NCI-H2196 treated with DMSO at 0.1 percent for 48 hours (cell line): ENCODE measurements around the gene RAB9B.
A peak's percentile ranks its signal among the peaks of the same experiment; 100 is the strongest.
"Not testable (repeated sequence)": the region's sequence is repeated elsewhere in the genome, so short reads cannot be mapped to it uniquely, and the experiment has no call there.

ENCODE experiments used
- DNase-seq: peaks from one replicate; lab custom pipeline; 2025; ENCODE audit not compliant: unreplicated experiment; lab: John Stamatoyannopoulos, UW

The RAB9B gene, protein sequence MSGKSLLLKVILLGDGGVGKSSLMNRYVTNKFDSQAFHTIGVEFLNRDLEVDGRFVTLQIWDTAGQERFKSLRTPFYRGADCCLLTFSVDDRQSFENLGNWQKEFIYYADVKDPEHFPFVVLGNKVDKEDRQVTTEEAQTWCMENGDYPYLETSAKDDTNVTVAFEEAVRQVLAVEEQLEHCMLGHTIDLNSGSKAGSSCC

GRCh38 chrX:103831803-103832544 lies at the start of gene RAB9B:
Gene RAB9B, minus strand, starts transcription at chrX:103832257. Its CDS starts 6,473 bp downstream, at chrX:103825784.
- DNase-seq, result peak; percentile 25

DNA sequence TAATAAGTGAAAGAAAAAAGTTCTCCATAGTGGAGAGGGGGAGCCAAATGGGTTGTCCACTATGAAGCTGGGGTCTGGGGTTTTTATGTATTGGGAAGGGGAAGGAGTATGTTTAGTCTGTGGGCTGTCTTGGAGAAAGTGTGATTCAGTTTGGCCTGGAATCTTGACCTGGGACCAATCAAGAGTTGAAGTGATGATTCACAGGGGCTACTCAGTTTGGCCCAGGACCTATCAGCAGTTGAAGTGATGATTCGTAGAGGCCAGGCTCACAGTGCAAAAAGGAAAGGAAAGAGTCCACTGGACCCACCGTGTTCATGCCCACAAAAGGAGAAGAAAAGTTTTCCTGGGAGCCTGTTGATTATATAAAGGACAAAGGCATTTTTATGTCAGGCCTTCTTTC lies 47.3 kb upstream of the RAB9B start:
- no peak for DNase-seq

DNA sequence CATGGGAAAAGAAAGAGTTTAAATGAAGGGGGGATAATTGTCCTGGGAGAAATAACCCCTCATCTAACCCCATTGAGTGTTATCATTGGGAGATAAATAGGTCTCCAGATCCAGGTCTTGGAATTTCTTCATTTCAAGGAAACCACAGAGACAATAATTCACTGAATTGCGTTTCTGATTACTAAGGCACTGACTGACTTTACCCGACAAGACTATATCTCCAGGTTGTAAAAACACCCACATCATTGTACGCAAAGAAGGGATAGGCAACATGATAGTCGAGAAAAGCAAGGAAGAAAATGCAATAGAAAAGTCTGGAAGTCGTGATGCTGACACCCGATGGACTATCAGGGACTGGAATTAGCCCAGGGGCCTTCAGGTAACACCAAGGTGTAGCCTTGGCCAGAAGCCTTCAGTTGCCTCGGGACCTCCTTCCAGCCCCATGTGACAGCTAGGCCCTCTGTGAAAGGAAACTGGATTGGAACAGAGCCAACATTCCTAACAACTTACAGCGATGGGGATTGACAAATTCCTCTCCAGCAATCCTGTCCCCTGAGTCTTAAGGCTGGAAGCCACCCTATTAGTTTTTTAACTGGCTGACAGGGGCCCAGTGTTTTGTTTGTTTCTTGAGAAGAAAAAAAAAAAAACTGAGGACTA lies 46.5 kb upstream of the RAB9B start:
- no peak for DNase-seq

- DNase-seq, result no peak
Measured at GRCh38 chrX:103877571-103877970, 45.5 kb upstream of the RAB9B start.

- no peak for DNase-seq
Measured at GRCh38 chrX:103864886-103865534, 33.0 kb upstream of the RAB9B start.

DNA sequence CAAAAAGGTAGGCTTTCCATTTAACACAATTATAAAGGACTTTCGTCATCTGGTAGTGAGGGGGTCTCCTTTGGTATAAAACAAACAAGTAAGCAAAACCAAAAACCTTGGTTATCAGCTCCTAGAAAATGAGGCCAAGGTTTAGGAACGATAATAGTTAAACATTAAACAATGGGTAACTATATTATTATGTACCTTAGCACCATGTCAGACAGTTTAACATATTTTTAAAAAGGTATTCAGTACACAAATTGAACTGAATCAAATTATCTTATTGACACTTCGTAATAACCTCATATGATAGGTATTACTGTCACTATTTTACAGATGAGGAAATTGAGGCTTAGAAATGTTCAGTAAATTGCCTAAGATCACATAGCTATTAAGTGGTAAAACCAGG lies 32.1 kb upstream of the RAB9B start:
- DNase-seq, result no peak

DNA sequence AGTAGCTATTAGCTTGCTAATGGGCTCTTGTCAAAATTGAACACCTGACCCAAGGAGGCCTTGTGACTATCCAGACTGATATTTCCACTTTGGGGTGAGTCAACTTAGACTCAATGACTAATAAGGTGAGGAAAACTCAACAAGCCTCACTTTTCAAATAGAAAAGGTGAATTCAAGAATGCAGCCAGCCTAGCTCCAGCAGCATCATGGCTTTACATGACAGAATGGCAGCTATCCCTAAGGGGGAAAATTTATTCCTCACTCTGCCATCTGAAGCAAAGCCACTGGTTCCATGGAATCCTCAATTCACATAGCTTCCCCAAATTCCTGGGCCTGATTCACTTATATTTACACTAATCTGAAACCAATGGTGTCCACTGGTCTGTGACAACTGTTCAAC lies 29.1 kb upstream of the RAB9B start:
- DNase-seq, result no peak

- DNase-seq, result no peak
Measured at GRCh38 chrX:103849558-103849957, 17.5 kb upstream of the RAB9B start.

GRCh38 chrX:103847174-103847870 lies 15.3 kb upstream of the RAB9B start:
- no peak for DNase-seq

DNA sequence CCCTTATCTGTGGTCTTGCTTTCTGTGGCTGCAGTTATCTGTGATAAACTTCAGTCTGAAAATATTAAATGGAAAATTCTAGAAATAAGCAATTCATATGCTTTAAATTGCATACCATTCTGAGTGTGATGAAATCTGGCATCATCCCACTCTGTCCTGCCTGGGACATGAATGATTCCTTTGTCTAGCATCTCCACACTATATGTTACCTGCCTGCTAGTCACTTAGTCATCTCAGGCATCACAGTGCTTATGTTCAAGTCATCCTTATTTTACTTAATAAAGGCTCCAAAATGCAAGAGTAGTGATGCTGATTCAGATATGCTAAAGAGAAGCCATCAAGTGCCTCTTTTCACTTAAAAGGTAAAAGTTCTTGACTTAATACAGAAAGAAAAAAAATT lies 14.3 kb upstream of the RAB9B start:
- DNase-seq, result no peak

GRCh38 chrX:103845165-103845653 lies 13.2 kb upstream of the RAB9B start:
- DNase-seq, result peak; percentile 32

DNA sequence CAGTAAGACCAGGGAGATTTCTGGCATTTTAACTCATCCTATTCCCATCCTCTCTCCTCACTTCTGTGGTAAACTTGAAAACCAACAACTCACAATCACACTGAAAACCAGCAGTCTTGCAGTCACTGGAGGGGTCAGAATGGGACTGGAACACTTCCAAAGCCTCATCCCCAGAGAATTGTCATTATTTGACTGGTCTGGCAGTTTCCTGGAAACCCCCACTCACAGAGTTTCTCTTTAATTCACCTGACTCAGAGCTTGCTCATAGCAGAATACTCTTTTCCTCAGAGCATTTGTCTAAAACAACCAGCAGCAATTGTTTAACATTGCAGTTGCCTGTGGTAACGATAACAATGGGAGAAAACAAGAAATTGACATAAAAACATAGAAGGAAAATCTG lies 7.3 kb upstream of the RAB9B start:
- DNase-seq, result no peak

- no peak for DNase-seq
Measured at GRCh38 chrX:103831342-103831802, 685 bp downstream of the RAB9B start.

- no peak for DNase-seq
Measured at GRCh38 chrX:103830848-103831247, 1.2 kb downstream of the RAB9B start.

DNA sequence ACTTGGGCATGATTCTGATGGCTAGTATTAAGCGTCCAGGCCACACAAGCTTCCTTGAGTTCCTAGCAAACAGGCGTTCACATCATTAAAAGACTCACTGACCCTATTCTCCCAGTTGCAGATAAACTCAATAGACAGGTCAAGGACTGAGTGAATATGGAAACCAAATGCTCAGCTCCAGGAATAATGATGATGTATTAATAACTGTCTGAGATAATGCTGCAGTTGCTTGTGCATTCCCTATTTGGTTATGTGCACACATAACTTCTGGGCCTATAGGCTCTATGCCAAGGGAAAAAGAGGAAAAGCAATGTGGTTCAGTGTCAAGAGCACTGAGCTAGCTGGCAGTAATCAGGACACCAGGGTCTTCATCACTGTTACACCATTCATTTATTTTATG lies 3.5 kb downstream of the RAB9B start:
- DNase-seq, result no peak

- no peak for DNase-seq
Measured at GRCh38 chrX:103825881-103826280, 6.2 kb downstream of the RAB9B start.

DNA sequence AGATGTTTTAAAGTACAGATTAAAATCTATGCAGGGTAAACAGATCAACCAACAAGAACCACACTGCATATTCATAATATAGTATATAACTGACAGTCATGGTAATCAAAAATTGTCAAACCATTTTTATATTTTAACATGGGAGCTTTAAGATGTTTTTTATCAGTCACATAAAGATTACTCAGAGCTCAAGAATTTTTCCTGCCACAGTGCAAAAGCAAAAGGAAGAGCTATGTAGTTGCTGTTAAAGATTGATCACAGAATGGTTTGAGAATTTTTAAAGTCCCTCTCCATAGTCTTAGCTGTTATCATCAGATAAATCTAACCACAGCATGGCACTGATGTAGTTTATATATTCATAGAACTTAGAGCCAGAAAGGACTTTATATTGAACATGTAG lies 8.5 kb downstream of the RAB9B start:
- no peak for DNase-seq

GRCh38 chrX:103820802-103821201 lies 11.3 kb downstream of the RAB9B start:
- DNase-seq, result not testable (repeated sequence)

DNA sequence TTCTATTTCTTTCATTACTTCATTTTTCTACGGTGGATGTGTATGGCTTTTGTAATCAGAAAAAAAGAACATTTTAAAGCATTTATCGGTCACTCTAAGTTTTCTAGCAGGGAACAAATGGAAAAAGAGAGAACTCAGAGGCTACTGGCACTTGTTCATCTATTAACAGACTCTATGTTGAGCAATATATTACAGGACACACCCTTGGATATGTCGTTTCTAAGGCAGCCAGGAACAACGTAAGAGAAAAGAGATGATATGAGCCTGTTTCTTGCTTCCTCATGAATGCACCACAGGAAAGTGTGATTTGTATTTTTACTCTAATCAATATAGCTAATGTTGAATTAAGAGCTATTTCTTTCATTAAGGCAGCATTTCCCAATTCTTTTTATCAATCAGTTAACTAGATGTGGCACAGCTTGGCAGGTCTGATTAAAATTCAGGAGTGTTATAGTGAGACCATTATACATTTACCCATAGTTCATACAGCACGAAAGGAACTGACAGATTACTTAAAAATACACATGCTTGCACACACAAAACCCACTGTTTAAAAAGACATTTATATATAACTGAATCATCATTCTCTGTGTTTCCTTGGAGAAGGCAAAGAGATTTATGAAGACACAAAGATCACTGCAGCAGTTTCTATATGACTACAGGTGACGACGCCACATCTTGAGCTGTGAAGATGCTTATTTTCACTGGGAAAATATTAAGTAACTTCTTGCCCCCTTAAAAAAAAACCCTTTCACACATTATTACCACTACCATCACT lies 13.0 kb downstream of the RAB9B start:
- DNase-seq, result no peak

- no peak for DNase-seq
Measured at GRCh38 chrX:103817502-103817901, 14.6 kb downstream of the RAB9B start.
